DMS153 treated with DMSO at 0.1 percent for 48 hours (cell line): ENCODE data around the gene ANKRD30B.
"Not testable (repeated sequence)": the region's sequence is repeated elsewhere in the genome, so short reads cannot be mapped to it uniquely, and the experiment has no call there.

Experiments used
- DNase-seq: peaks from one replicate; lab custom pipeline; 2025; ENCODE audit not compliant: unreplicated experiment; lab: John Stamatoyannopoulos, UW

ANKRD30B gene, protein sequence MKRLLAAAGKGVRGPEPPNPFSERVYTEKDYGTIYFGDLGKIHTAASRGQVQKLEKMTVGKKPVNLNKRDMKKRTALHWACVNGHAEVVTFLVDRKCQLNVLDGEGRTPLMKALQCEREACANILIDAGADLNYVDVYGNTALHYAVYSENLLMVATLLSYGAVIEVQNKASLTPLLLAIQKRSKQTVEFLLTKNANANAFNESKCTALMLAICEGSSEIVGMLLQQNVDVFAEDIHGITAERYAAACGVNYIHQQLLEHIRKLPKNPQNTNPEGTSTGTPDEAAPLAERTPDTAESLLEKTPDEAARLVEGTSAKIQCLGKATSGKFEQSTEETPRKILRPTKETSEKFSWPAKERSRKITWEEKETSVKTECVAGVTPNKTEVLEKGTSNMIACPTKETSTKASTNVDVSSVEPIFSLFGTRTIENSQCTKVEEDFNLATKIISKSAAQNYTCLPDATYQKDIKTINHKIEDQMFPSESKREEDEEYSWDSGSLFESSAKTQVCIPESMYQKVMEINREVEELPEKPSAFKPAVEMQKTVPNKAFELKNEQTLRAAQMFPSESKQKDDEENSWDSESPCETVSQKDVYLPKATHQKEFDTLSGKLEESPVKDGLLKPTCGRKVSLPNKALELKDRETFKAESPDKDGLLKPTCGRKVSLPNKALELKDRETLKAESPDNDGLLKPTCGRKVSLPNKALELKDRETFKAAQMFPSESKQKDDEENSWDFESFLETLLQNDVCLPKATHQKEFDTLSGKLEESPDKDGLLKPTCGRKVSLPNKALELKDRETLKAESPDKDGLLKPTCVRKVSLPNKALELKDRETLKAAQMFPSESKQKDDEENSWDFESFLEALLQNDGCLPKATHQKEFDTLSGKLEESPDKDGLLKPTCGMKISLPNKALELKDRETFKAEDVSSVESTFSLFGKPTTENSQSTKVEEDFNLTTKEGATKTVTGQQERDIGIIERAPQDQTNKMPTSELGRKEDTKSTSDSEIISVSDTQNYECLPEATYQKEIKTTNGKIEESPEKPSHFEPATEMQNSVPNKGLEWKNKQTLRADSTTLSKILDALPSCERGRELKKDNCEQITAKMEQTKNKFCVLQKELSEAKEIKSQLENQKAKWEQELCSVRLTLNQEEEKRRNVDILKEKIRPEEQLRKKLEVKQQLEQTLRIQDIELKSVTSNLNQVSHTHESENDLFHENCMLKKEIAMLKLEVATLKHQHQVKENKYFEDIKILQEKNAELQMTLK (N-terminal part only)

GRCh38 chr18:14747513-14748474 is at the start of gene ANKRD30B:
TSS of gene ANKRD30B (plus strand) at chr18:14748172. CDS start at chr18:14748420, 248 bp downstream.
- DNase-seq, result no peak

GRCh38 chr18:14701286-14702040 is 46.5 kb upstream of the ANKRD30B start:
- not testable (repeated sequence) for DNase-seq

GRCh38 chr18:14709761-14710160 is 38.2 kb upstream of the ANKRD30B start:
- DNase-seq, result not testable (repeated sequence)

- not testable (repeated sequence) for DNase-seq
Observed at GRCh38 chr18:14721569-14721968, 26.4 kb upstream of the ANKRD30B start.

DNA sequence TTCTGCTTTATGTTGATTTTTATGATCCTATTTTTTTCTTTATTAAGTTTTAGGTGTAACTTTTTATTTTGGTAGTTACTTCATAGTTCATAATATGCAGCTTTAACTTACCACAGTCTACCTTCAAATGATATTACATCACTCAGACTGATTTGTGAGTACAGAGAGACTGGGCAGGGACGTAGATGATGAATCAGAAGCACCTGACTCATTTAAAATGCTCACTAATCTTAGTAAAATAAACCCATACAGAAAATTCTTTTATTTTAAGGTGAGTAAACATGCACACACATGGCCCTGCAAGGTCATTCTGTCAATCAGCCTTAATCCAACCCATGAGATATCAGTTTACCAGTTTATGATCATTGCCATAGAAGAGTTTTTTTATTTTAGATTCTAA is 8.9 kb upstream of the ANKRD30B start:
- DNase-seq, result not testable (repeated sequence)

GRCh38 chr18:14746897-14747296 is 1.1 kb upstream of the ANKRD30B start:
- DNase-seq, result no peak

DNA sequence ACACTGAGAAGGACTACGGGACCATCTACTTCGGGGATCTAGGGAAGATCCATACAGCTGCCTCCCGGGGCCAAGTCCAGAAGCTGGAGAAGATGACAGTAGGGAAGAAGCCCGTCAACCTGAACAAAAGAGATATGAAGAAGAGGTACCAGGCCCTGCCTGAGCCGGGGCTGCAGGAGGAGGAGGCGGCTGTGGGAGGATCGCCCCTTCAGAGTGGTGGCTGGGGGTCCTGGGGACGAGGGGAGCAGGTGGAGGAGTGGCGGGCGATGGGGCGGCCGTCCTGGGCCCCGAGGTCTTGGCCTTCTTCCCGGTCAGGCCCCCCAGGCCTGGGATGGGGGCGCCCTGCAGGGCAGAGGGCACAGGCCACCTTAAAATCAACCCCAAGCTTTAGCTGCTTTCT is 524 bp downstream of the ANKRD30B start:
- DNase-seq, result no peak

GRCh38 chr18:14763566-14763965 is 15.6 kb downstream of the ANKRD30B start:
- not testable (repeated sequence) for DNase-seq

DNA sequence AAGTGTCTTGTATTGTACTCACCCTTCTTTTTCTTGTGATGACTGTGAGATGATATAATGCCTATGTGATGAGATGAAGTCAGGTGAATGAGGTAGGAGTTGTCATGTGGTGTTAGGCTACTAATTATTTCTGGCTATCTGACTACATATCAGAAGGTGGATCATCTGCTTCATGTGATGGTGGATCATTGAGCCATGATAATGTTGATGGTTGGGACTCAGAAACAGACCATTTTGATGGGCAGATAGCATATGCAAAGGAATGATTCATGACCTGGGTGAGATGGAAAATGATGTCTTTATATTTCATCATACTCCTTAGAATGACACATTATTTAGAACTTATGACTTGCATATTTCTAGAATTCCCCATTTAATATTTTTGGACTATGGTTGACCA is 19.5 kb downstream of the ANKRD30B start:
- no peak for DNase-seq

DNA sequence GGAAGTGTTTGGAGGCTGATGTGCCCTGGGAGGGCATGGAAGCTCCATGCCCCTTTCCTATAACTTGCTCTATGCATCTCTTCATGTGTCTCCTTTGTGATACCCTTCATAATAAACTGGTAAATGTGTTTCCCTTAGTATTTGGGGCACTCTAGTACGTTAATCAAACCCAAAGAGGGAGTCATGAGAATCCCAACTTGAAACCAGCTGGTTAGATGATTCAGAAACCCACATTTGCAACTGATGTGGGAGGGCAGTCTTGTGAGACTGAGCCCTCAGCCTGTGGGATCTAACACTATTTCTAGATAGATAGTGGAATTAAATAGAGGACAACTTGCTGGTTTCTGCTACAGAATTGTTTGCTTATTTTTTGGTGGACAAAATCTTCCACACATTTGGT is 20.3 kb downstream of the ANKRD30B start:
- DNase-seq, result no peak

GRCh38 chr18:14769381-14769780 is 21.4 kb downstream of the ANKRD30B start:
- DNase-seq, result no peak

DNA sequence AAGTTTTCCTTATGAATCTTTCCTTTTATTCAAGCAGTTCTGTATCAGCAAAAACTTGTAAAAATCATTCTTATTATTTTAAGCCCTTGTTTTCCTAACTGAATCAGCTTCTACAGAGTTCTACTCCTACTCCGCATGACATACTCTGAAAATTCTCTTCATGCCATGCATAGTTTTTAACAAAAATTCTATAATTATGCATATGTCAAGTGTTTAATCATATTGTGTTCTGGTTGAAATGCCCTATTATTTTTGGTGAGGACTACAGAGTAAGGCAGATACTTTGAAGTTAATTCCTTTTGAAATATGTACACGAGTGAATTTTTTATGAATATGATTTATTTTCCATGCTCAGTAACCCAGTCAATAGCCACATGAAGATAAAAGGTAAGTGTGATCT is 28.8 kb downstream of the ANKRD30B start:
- no peak for DNase-seq

DNA sequence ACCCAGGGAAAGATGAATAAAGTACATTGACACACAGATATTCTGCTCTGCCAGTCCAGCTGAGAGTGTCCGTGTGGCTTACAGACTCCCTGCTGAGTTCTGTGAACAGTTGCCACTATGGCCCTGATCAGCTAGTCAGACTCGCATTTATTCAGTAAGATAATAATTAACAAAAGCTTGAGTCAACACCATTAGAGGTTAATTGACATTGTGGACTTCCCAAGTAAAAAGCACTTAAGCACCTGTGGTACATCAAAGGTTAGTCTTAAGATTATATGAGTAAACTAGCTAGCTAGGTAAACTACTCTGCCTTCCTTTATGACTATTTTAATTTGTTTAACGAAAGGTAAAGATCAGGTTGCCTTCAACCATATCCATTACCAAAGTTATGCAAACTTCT is 33.7 kb downstream of the ANKRD30B start:
- DNase-seq, result no peak

DNA sequence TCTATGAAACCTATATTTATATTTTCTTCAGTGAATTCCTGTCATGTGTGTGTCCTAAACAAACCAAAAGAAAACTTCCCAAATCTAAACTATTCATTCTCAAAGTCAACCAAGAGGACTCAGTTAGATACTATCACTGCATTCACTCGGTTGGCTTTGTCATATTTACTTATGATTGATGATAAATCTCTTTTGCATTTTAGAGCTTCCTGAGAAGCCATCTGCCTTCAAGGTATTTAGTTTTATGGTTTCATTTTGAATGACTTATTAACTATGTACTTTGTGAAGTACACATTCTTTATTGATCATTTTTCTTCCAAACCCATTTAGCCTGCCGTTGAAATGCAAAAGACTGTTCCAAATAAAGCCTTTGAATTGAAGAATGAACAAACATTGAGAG is 36.2 kb downstream of the ANKRD30B start:
- DNase-seq, result no peak

DNA sequence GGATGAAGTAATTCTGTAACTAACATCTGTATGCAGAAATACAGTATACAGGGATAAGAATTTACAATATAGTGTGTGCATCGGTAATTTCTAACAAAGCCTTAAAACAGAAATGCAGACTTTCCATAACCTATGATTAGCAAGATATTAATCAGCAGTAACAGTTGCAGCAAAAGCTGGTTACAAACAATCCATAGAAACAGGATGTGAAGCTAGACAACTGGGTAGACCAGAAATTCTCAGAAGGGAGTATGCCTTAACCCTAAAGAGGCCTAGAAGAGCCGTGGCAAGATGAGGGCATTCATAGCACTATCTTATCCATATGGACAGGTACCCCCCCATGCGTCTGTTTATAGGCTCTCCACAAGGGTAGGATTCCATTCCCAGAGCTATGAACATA is 48.9 kb downstream of the ANKRD30B start:
- not testable (repeated sequence) for DNase-seq

DNA sequence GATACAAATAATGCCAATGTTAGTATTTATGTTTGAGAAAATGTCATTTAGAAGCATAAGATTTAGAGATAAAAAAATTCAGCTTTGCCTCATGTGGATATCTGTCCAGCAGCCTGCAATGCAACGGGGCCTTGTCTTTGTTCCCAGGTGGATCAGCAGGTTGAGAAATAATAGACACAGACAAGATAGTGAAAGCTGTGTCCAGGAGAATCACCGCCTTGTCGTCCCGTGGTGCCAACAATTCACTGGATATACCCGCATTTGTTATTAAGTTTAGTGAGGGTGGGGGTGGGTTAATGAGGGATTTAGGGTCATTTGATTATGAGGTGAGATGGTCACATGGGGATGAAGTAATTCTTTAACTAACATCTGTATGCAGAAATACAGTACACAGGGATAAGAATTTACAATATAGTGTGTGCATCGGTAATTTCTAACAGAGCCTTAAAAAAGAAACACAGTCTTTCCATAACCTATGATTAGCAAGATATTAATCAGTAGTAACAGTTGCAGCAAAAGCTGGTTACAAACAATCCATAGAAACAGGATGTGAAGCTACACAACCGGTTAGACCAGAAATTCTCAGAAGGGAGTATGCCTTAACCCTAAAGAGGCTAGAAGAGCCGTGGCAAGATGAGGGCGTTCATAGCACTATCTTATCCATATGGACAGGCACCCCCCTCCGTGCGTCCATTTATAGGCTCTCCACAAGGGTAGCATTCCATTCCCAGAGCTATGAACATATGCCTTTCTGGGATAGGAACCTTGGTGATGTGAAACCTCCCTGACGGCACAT is 50.2 kb downstream of the ANKRD30B start:
- DNase-seq, result not testable (repeated sequence)

DNA sequence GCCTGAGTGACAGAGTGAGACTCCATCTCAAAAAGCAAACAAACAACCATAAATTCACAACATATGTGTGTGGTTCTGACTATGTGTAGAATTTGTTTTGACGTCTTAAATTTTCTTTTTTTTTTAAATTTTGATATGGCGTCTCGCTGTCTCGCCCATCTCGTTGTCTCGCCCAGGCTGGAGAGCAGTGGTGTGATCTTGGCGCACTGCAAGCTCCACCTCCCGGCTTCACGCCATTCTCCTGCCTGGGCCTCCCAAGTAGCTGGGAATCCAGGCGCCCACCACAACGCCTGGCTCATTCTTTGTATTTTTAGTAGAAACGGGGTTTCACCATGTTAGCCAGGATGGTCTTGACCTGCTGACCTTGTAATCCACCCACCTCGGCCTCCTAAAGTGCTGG is 63.1 kb downstream of the ANKRD30B start:
- DNase-seq, result not testable (repeated sequence)

DNA sequence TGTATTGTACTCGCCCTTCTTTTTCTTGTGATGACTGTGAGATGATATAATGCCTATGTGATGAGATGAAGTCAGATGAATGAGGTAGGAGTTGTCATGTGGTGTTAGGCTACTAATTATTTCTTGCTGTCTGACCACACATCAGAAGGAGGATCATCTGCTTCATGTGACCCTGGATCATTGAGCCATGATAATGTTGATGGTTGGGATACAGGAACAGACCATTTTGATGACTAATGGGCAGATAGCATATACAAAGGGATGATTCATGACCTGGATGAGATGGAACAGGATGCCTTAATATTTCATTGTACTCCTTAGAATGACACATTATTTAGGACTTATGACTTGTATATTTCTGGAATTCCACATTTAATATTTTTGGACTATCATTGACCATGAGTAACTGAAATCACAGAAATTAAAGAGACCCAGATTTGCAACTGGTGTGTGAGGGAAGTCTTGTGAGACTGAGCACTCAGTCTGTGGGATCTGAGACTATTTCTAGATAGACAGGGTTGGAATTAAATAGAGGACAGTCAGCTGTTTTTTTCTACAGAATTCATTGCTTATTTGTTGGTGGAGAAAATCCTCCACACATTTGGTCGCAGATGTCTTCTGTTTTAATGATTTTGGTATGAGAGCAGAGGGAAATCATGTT is 79.1 kb downstream of the ANKRD30B start:
- not testable (repeated sequence) for DNase-seq
